ENCODE data around the gene NOM1.
A peak's percentile ranks its signal among the peaks of the same experiment; 100 is the strongest.

The NOM1 gene

DNA sequence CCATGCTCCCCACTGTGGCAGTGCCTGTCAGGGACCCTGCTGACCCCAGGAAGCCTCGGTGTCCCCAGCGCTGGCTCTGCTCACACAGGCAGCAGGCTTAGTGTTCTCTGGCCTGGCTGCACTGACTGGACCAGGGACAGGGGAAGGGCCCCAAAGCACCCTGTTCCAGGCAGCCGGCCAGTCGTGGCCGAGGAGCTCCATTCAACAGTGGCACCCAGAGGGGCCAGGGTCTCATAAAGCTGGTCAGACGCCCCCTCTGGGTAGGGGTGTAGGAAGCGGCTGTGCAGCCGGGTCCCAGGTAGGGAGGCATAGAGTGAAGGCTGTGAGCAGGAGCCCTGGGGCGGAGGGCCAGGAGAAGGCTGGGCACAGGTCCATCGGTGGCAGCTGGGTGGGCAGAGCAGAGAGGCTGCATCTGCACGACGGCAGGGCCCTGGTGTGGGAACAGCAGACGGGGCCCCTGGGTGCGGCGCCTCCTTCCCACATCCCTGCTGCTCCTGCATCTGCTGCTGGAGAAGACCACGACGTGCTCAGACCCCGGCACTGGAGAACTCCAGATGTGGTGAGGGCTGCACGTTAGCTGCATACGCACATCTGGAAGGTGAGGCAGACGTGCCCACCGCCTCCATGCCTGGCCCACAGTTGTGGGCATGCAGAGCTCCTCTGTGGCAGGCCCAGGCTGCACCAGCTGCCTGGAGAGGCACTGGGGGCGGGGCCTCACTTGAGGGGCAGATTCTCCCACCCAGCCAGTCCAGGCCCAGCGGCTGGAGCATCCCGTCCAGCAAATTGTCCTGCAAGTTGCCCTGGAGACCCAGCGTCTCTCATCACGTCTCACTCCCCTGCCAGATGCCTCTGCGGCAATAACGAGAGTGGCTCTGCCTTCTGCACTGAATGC lies 35.8 kb downstream of the NOM1 start:
- Histone ChIP-seq H3K27ac (ENCODE audit: low read depth, low read length, severe bottlenecking) (no peak overlapping the region), H3K4me1 (ENCODE audit: control insufficient read depth, insufficient read depth, low read length, poor library complexity, severe bottlenecking) (no peaks in the 10 kb centered on the region), H3K36me3 (ENCODE audit: control insufficient read depth, insufficient read depth, low read length) (no peaks in the 10 kb centered on the region), H3K9me3 (ENCODE audit: control insufficient read depth, low read length) (no peaks in the 10 kb centered on the region), H3K4me3 (ENCODE audit: extremely low read depth, insufficient read depth, low read length, poor library complexity, severe bottlenecking) (no peak overlapping the region)
- WGBS, 2 experiments (ENCODE audit: insufficient coverage in 2 of 2) = 85 to 92% methylated on average over 28 to 29 of the region's 29 CpGs

DNA sequence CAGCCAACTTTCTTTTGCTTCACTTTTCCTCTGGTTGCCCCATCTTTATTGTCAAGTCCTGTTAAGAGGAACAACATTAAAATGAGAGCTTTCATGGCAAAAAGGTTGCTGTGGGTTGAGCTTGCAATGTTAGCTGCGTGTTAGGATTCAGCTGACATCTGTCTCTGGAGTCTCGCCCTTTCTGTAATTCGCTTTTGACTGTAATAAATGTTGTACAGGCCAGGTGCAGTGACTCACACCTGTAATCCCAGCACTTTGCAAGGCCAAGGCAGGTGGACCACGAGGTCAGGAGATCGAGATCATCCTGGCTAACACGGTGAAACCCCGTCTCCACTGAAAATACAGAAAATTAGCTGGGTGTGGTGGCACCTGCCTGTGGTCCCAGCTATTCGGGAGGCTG lies 36.9 kb downstream of the NOM1 start:
- Histone ChIP-seq H3K36me3 (ENCODE audit: control insufficient read depth, insufficient read depth, low read length) (no peaks in the 10 kb centered on the region), H3K27ac (ENCODE audit: low read depth, low read length, severe bottlenecking) (no peak overlapping the region), H3K4me3 (ENCODE audit: extremely low read depth, insufficient read depth, low read length, poor library complexity, severe bottlenecking) (no peak overlapping the region), H3K9me3 (ENCODE audit: control insufficient read depth, low read length) (no peaks in the 10 kb centered on the region), H3K4me1 (ENCODE audit: control insufficient read depth, insufficient read depth, low read length, poor library complexity, severe bottlenecking) (no peaks in the 10 kb centered on the region)
- WGBS, 2 experiments (ENCODE audit: insufficient coverage in 2 of 2) = 89 to 94% methylated on average over 6 to 8 of the region's 8 CpGs

DNA sequence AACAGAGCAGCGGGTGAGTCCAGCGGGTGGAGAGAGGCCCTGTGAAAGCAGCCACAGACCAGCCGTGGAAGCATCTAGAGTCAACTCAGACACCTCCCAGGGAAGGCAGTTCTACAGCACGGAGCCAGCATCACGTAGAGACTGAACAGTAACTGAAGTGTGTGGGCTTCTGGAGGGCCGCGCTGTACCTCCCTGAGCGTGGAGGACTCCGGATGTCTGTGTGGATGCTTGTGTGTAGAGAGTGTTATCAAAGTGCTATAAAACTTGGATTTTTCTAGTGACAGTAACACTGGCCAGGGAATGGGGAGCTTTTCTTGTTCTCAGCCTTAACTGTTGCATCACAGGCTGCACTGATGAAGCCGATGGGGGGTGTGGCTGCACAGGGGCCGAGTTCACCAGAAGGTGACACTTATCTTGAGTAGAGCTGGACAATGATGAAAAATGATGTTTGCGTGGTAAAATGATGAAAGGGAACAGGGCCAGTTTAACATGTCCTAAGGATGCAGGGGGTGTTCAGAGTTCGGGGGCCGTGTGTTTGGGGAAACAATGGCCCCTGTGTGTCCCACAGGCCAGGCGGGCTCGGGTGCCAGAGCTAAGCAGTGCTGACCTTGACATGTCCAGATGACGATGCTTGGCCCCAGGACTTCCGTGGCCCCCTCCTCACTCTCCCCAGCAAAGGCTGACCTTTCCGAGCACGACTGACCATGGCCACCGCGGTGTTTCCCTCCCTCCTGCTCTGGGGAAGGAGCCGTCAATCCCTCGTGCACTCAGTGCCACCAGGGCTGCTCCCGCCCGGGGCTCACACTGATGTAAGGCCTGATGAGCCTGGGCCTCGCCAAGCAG lies 39.1 kb downstream of the NOM1 start:
- 88 to 89% methylated on average over 24 to 27 of the region's 27 CpGs for WGBS, 2 experiments (ENCODE audit: insufficient coverage in 2 of 2)
- no peak overlapping the region for H3K4me3 ChIP-seq (ENCODE audit: extremely low read depth, insufficient read depth, low read length, poor library complexity, severe bottlenecking)
- H3K36me3 ChIP-seq (ENCODE audit: control insufficient read depth, insufficient read depth, low read length) = no peaks in the 10 kb centered on the region
- H3K4me1 ChIP-seq (ENCODE audit: control insufficient read depth, insufficient read depth, low read length, poor library complexity, severe bottlenecking) = no peaks in the 10 kb centered on the region
- no peaks in the 10 kb centered on the region for H3K9me3 ChIP-seq (ENCODE audit: control insufficient read depth, low read length)
- no peak overlapping the region for H3K27ac ChIP-seq (ENCODE audit: low read depth, low read length, severe bottlenecking)

DNA sequence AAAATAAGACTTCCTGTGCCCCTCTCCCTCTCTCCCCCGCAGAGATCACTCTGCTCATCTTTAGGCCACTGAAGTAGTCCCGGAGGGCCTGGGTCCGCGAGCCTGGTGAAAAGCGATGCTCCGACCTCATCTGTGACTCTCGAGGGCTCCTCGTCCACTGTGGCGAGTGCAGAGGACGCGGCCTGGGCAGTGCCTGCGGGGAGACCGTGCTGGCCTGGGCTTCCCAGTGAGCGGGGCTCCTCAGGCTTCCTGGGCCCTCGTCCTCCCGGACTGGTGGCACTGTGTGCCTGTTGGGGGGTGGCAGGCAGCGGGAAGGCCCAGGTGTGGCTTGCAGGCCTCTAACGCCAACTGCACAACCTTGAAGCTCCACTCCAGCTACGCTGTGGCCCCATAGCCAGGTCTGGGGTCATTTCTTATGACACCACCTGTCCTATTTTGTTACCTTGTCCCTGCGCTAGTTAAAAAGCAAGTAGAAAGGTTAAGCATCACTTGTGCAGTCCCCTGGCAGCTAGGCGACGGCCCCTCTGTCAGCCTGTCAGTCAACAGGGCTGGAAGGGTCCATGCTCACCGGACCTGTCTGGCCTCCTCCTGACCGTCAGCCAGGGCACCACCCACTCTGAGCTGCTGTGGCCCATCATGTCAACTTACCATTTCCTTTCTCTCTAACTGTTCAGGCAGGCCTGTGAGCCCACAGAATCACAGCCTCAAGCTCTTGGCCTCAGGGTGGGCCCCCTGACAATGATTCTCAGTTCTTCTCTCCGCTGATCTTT lies 40.4 kb downstream of the NOM1 start:
- 91 to 93% methylated on average over 16 to 21 of the region's 25 CpGs for WGBS, 2 experiments (ENCODE audit: insufficient coverage in 2 of 2)
- Histone ChIP-seq H3K27ac (ENCODE audit: low read depth, low read length, severe bottlenecking) (no peak overlapping the region), H3K36me3 (ENCODE audit: control insufficient read depth, insufficient read depth, low read length) (no peaks in the 10 kb centered on the region), H3K4me3 (ENCODE audit: extremely low read depth, insufficient read depth, low read length, poor library complexity, severe bottlenecking) (no peak overlapping the region), H3K4me1 (ENCODE audit: control insufficient read depth, insufficient read depth, low read length, poor library complexity, severe bottlenecking) (no peaks in the 10 kb centered on the region), H3K9me3 (ENCODE audit: control insufficient read depth, low read length) (no peaks in the 10 kb centered on the region)

DNA sequence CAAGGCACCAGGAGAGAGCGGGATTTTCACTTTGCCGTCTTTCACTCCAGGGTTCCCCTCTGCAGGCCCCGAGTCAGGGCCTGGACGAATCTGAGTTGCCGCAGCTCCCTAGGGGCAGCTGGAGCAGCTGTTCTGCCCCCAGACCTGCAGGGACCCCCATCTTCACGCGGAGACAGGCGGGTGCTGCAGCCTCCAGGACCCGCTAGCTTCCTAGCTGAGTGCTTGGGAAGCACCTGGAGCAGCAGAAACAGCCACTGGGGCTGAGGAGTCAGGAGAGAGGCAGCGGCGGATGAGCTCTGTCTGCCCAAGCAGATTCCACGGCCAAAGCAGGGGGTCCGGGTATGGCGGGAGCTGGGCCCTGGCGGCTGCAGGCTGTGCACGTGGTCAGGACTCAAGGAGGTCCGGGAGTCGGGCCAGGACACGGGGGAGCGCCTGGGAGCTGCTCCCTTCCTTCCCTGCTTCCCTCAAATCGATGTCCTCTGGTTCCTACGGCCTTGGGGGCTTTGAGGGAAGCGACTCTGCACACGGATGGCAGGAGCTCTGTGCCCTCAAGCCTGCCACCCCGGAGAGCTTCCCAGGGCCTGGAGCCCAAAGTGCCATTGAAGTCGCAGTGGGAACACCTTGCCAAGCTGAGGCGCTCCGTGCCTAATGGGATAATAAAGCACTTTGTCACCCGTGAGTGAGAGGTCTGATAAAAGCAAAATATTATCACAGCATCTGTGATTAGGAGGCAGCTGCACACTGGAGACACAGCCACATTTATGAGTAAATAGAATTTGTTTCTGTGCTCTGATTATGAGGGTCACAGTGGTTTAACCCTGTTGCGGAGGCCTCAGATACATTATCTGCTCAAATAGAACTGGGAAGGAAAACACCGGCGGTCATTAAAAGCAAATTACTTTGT lies 43.8 kb downstream of the NOM1 start:
- no peaks in the 10 kb centered on the region for H3K9me3 ChIP-seq (ENCODE audit: control insufficient read depth, low read length)
- 74 to 80% methylated on average over 27 of the region's 32 CpGs for WGBS, 2 experiments (ENCODE audit: insufficient coverage in 2 of 2)
- H3K4me3 ChIP-seq (ENCODE audit: extremely low read depth, insufficient read depth, low read length, poor library complexity, severe bottlenecking) = no peak overlapping the region
- no peaks in the 10 kb centered on the region for H3K36me3 ChIP-seq (ENCODE audit: control insufficient read depth, insufficient read depth, low read length)
- H3K27ac ChIP-seq (ENCODE audit: low read depth, low read length, severe bottlenecking) = no peak overlapping the region
- H3K4me1 ChIP-seq (ENCODE audit: control insufficient read depth, insufficient read depth, low read length, poor library complexity, severe bottlenecking) = no peaks in the 10 kb centered on the region

DNA sequence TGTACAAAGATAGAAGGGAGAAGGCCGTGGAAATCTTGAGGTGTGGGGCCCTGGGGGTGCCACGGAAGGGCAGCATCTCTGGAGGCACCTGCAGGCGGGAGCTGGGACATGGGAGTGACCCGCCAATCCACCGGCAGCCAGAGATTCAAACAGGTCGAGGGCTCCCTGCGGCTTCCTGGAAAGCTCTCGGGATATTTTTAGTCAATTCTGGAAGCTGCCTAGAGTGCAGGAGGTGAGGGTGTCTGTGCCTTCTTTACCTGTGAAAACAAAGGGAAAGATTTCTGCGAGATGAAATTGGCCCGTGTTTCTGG lies 44.4 kb downstream of the NOM1 start:
- WGBS, 2 experiments (ENCODE audit: insufficient coverage in 2 of 2) = 69 to 73% methylated on average over 8 to 9 of the region's 10 CpGs
- H3K9me3 ChIP-seq (ENCODE audit: control insufficient read depth, low read length) = no peaks in the 10 kb centered on the region
- H3K4me3 ChIP-seq (ENCODE audit: extremely low read depth, insufficient read depth, low read length, poor library complexity, severe bottlenecking) = no peak overlapping the region
- no peaks in the 10 kb centered on the region for H3K4me1 ChIP-seq (ENCODE audit: control insufficient read depth, insufficient read depth, low read length, poor library complexity, severe bottlenecking)
- H3K27ac ChIP-seq (ENCODE audit: low read depth, low read length, severe bottlenecking) = no peak overlapping the region
- H3K36me3 ChIP-seq (ENCODE audit: control insufficient read depth, insufficient read depth, low read length) = no peaks in the 10 kb centered on the region

DNA sequence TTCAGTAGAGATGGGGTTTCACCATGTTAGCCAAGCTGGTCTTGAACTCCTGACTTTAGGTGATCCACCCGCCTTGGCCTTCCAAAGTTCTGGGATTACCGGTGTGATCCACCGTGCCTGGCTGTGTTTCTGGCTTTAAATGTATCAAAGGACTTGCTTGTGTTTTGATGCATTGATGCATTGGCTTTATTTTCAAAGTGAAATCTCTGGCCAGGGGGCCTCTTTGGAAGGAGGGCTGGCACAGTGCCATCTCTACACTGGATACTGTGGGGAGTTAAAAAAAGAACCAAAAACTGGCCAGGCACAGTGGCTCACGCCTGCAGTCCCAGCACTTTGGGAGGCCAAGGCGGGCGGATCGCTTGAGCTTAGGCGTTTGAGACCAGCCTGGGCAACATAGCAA lies 44.9 kb downstream of the NOM1 start:
- H3K27ac ChIP-seq (ENCODE audit: low read depth, low read length, severe bottlenecking) = no peak overlapping the region
- 92 to 94% methylated on average over 7 to 8 of the region's 8 CpGs for WGBS, 2 experiments (ENCODE audit: insufficient coverage in 2 of 2)
- no peaks in the 10 kb centered on the region for H3K9me3 ChIP-seq (ENCODE audit: control insufficient read depth, low read length)
- no peak overlapping the region for H3K4me3 ChIP-seq (ENCODE audit: extremely low read depth, insufficient read depth, low read length, poor library complexity, severe bottlenecking)
- no peaks in the 10 kb centered on the region for H3K4me1 ChIP-seq (ENCODE audit: control insufficient read depth, insufficient read depth, low read length, poor library complexity, severe bottlenecking)
- no peaks in the 10 kb centered on the region for H3K36me3 ChIP-seq (ENCODE audit: control insufficient read depth, insufficient read depth, low read length)

DNA sequence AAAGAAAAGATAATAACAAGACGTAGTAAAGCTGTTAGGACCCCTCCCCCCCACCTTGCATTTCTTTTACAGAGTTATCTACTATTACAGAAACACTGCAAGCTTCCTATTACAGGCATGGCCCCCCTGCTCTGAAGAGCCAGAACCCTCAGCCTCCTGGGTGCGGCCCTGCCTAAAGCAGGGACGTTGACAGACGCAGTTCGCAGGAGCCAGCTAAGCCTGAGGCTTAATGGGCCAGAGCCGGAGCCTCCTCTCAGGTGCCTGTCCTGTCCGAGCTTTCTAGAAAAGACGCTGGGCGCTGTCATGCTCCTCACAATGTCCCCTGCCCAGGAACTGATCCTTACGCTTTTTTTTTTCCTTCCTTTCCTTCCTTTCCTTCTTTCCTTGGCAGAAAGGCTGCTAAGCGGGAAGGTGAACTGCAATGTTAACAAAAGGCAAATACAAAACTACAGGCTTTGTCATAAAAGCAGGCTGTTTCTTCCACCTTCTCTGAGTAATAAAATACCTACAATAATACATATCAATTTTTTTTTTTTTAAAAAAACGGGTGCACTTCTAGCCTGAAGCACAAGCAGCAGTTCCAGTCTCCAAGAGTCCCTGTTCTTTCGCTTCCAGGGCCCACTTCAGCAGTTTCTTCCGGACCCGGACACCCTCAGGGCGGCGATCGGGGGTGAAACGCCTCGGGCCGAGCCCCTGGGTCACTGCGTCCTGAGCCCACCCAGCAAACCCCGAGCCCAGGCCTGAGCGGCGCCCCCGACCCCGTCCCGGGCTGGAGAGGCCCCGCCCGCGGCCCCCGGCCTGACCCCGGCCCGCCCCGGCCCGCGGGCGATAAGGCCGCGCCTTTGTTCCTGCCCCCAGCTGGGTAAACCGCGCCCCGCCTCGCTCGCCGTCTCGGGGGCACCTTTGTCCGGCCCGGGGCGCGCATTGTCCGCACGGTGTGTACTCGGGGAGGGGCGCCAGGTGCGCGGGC lies 49.8 kb downstream of the NOM1 start:
- no peaks in the 10 kb centered on the region for H3K9me3 ChIP-seq (ENCODE audit: control insufficient read depth, low read length)
- H3K4me3 ChIP-seq (ENCODE audit: extremely low read depth, insufficient read depth, low read length, poor library complexity, severe bottlenecking) = peak overlapping the region; percentile 18
- H3K36me3 ChIP-seq (ENCODE audit: control insufficient read depth, insufficient read depth, low read length) = no peaks in the 10 kb centered on the region
- H3K4me1 ChIP-seq (ENCODE audit: control insufficient read depth, insufficient read depth, low read length, poor library complexity, severe bottlenecking) = peaks cover 18% of the 10 kb centered on the region
- no peak overlapping the region for H3K27ac ChIP-seq (ENCODE audit: low read depth, low read length, severe bottlenecking)
- 3 to 4% methylated on average over 47 to 51 of the region's 57 CpGs for WGBS, 2 experiments (ENCODE audit: insufficient coverage in 2 of 2)

DNA sequence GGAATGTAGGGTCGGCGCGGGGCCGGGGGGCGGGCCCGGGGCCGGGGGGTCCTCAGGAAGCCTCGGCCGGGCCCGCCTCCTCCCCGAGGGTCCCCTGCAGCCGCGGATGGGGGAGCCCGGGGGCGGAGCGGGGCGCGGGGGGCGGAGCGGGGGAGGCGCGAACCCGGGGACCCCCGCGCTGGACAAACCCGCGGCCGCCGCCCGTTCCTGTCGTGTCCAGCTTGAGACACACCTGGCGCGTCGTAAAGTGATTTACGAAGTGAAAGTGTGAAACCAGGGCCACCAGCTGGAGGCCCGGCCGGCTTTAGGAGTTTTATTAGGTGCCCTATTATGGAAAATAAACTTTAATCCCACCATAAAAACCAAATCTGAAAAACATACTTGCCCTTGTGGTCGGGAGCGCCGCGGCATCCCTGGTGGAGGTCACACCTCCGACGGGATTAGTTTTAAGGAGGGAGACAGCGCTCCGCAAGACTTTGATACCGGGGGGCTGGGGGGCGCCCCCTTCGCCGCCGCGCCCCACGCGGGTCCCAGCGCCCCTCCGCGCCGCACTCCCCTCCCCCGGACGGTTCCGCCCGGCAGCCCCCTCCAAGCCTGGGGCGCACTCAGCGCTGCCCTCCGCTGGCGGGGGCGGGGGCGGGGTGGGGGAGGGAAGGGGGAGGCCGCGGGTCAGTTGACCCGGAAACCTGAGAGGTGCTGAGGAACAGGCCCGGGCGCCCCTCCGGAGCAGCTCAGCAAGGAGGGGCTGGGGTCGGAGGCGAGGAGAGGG lies 50.6 kb downstream of the NOM1 start:
- Histone ChIP-seq H3K27ac (ENCODE audit: low read depth, low read length, severe bottlenecking) (no peak overlapping the region), H3K9me3 (ENCODE audit: control insufficient read depth, low read length) (no peaks in the 10 kb centered on the region), H3K4me3 (ENCODE audit: extremely low read depth, insufficient read depth, low read length, poor library complexity, severe bottlenecking) (peak overlapping the region; percentile 18), H3K4me1 (ENCODE audit: control insufficient read depth, insufficient read depth, low read length, poor library complexity, severe bottlenecking) (peaks cover 18% of the 10 kb centered on the region), H3K36me3 (ENCODE audit: control insufficient read depth, insufficient read depth, low read length) (no peaks in the 10 kb centered on the region)
- WGBS, 2 experiments (ENCODE audit: insufficient coverage in 2 of 2) = 0 to 2% methylated on average over 4 to 10 of the region's 75 CpGs
